ENCODE data around the gene TTN.
A peak's percentile ranks its signal among the peaks of the same experiment; 100 is the strongest.
"Not testable (repeated sequence)": the region's sequence is repeated elsewhere in the genome, so short reads cannot be mapped to it uniquely, and the experiment has no call there.

The TTN gene

DNA sequence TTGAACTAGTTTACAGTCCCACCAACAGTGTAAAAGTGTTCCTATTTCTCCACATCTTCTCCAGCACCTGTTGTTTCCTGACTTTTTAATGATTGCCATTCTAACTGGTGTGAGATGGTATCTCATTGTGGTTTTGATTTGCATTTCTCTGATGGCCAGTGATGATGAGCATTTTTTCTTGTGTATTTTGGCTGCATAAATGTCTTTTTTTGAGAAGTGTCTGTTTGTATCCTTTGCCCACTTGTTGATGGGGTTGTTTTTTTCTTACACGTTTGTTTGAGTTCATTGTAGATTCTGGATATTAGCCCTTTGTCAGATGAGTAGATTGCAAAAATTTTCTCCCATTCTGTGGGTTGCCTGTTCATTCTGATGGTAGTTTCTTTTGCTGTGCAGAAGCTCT lies 281.8 kb downstream of the TTN start:
- DNase-seq, result not testable (repeated sequence)

DNA sequence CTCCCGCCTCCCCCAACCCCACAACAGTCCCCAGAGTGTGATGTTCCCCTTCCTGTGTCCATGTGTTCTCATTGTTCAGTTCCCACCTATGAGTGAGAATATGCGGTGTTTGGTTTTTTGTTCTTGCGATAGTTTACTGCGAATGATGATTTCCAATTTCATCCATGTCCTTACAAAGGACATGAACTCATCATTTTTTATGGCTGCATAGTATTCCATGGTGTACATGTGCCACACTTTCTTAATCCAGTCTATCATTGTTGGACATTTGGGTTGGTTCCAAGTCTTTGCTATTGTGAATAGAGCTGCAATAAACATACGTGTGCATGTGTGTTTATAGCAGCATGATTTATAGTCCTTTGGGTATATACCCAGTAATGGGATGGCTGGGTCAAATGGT lies 282.2 kb downstream of the TTN start:
- not testable (repeated sequence) for DNase-seq

DNA sequence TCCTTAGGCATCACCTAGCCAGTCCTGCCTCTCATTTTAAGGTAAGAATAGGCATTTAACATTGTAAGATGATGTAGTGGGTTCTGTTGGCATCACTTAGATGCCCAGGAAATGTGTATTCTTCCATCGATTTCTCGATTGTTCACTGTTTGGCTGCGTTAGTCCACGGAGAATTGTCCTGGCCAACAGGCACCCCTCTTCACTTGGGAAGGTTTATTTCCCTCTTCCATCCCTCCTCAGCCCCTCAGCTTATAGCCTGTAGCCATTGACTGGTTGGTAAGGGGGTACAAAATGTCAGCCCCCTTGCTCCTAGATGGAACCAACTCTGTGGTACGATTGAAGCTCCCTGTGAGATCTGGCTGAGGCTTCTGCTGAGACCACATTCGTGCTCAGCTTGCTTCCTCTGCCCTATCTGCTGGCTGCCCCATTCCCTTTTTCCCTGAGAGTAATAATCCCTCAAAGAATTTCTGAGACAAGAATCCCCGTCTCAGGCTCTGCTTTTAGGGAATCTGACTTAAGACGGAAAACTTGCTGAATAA lies 283.6 kb downstream of the TTN start:
- DNase-seq, result no peak

DNA sequence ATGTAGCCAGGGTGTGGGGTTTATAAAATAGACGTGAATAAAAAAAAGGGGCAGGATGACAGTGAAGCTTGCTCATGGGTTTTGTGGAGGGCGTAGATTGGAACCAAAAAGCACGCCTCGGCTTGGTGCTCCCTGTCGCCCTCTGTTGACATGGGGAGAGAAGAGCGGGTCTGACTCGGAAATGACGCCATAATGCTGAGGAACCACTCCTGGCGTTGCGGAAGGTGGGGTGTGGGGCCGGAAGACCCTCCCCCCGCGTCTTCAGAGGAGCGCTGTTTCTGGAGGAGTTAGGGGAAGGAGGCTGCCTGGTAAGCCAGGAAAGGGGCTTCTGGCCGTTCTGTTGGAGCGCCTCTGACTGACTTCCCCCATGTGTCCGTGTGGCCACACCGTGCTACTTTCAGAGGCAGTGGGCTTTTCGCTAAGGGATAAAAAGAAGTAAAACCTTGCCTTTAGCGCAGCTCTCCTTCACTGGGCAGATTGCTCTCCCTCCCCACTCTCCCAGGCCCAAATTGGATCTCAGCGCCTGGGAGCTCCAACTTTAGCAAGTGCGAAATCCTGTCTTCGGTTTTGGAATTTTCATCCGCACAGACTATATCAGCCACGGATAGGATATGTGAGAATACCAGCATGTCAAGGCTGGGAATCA lies 284.1 kb downstream of the TTN start:
- peak; percentile 20 to 56 for DNase-seq

DNA sequence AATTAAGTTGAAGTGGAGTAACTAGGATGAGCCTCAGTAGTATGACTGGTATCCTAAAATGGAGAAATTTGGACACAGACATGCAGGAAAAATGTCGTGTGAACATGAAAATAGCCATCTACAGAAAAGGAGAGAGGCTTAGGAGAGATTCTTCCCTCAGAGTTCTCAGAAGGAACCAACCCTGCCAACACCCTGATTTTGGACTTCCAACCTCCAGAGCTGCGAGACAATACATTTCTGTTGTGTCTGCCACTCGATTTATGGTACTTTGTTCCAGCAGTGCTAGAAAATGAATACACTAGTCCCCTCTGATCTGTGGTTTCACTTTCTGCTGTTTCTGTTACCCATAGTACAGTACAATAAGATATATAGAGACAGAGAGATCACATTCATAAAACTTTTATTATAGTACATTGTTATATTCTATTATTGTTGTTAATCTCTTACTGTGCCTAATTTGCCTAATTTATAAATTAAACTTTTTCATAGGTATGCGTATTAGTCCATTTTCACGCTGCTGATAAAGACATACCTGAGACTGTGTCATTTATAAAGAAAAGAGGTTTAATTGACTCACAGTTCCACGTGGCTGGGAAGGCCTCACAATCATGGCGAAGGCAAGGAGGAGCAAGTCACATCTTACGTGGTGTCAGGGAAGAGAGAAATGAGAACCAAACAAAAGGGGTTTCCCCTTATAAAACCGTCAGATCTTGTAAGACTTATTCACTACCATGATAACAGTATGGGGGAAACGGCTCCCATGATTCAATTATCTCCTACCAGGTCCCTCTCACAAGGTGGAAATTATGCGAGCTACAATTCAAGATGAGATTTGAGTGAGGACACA lies 285.7 kb downstream of the TTN start:
- no peak for DNase-seq

DNA sequence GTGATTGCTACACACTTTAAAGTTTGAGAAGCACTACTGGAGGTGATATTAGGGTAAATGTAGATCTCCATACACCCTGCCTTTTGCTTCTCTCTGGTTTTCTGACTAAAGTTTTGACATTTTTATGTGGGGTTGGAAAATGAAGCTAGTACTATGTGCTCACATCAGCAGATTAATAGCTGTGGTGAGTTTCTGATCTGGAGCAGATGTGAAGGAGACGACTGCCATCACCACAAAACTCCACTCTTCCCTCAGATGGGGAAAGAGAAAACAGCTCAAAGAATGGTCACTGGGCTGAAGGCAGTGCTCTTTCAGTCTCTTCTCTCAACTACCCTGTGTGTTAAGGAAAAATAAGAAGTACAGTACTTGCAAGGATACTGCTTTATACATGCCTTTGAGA lies 289.7 kb downstream of the TTN start:
- no peak for DNase-seq

DNA sequence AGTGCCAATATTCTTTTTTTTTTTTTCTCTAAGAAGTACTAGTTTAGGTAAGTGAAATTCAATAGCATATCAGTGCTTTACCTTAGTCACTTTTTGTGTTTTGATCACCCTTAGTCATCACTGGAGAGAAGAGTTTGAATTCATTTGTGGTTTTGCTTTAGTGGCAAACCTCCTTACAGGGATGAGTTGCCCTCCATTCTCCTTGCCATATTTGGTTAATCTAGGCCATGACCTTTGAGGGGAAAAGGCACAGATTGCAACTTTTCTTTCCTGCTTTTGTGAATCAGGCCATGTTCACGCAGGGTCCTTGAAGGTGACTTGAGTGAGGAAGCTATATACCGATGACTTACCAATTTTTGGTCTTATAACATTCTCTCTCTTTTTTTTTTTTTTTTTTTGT lies 292.6 kb downstream of the TTN start:
- peak in 1 of 2 experiments; percentile 40 for DNase-seq

DNA sequence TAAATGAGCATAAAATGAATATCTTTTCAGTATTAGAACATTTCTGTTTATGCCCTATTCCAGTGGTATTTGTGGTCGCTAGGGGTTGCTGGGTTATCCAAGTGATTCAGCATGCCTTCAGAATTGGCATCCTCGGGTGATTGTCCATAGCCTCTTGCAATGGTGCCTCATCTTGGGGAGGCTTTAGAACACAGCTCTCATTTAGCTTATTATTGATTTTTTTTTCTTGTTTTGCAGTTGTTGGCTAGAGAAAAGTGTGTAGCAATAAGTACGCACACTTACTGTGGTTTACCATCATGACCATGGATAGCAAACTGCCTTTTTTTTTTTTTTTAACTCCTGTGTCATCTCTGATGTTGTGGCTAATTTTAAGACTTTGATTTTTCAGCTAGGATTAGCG lies 293.3 kb downstream of the TTN start:
- DNase-seq, result no peak

DNA sequence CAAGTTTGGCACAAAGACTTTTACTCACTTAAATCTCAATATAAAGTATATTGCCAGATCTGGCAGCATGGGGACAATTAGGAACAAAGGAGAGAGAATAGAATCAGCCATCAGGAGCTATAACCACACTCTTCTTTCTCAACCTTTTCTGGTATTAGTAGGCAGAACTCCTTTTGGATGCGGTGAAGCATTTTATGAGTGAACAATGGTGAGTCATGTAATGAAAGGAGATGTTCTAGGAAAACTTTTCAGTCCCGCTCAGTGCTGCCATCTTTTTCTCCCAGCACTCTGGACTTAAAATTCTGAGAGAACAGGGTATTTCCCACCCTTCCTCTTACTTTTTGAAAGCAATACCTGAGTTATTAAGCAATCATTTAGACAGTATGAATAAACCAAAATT lies 294.7 kb downstream of the TTN start:
- DNase-seq, result no peak

DNA sequence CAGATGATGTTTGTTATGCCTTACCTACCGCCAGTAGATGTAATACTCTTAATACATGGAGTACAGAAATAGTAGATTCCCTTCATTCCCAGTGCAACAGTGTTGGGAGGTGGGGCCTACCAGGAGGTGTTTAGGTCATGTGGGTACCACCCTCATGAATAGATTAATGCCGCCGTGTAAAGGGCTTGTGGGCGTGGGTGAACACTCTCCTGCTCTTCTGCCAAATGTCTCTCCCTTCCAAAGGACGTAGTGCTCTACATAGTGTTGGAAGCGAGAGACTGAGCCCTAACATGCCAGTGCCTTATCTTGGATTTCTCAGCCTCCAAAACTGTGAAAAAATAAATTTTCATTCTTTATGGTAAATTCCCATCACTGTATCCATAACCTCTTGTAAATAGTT lies 296.8 kb downstream of the TTN start:
- DNase-seq, result no peak

DNA sequence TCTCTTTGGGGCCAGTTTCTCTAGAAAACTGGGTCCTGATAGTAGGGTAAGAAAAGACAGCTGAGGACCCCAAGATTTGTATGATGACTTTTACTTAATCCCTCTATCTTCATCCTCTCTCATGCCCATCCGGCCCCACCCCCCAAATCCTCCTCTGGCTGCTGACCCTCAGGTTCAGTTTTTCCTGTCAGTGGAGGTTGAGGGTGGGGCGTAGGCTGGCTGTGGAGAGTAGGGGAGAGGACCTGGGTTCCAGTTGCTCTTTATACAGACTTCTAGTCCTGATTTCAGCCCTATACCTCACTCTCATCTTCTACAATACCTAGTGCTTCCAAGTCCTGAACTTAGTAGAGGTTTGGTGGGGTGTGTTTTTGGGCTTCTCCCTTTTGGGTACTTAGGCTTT lies 298.6 kb downstream of the TTN start:
- DNase-seq, result no peak

DNA sequence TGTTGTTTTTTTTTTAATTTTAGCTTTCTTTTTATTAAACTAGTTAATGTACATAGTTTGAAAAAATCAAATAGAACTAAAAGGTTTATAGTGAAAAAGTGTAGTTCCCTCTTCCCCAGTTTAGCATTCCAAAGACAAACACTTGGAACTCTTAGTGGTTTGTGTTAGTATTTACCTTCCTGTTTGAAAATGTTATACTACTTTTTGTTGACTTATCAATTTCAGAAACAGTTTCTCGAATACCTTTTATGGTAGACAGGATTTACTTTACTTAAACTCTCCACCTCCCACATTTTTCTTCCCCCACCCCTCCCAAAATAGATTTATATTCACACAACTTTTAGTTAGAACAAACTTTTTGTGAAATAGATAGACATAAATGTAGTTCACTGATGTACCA lies 300.3 kb downstream of the TTN start:
- DNase-seq, result no peak

DNA sequence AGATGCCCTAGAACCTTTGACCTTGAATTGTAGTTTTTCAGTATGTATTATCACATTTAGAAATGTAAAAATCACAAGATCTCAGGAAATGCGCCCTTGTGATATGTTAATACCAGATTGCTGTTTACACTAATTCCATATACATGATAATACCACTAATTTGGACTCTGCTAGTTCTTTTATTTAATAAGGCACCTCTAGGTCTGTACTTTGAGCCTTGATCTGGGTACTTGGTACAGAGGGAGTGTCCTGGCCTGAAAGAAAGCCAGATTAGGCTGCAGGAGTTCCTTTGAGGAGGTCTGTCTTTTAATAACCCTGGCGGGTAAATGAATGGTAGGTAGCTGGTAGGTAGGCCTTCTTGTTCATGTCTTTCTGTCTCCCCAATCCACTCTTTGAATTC lies 300.7 kb downstream of the TTN start:
- DNase-seq, result no peak

DNA sequence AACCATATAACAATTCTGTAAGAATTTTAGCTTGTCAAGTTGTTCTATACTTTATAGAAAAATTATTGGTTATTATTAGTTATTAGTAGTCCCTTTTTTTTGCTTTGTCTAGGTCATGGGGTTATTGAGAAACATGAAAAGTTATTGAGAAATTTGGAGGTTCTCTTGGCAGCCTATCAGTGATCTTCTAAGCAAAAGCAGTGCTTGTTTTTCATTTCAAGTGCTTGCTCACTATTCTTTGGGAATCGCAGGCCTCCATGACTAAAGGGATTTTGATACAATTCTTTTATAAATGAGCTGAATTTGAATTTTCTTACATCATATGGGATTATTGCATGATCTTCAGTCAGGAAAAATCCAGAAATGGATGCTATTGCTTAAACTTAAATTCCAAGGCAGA lies 301.1 kb downstream of the TTN start:
- no peak for DNase-seq

DNA sequence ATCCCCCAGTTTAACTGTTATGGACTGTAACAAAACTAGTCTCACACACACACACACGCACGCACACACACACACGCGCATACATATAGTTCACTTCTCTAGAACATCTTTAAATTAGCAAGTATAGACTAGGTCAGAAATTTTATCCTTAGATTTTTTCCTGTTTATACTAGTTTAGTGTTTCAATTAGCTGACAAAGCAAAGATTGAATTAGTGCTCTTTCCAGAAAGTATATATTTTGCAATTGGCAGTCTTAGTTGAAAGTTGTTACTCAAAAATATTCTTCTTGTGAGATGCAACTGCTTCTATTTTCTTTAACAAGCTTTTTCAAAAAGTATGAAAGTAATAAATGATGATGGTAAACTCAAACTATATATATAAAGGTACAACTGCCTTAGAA lies 304.5 kb downstream of the TTN start:
- DNase-seq, result no peak

DNA sequence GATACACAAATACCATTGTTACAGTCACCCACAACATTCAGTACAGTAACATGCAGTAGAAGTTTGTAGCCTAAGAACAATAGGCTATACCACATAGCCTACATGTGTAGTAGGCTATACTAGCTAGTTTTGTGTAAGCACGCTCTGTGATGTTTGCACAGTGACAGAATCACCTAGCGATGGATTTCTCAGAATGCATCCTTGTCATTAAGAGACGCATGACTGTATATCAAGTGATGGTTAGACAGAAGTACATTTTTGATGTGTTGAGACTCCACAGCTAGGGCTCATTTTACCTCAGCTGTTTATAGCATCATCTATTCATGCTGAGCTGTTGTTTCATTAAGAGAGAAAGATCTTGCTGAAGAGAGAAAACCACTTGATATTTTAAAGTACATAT lies 307.6 kb downstream of the TTN start:
- no peak for DNase-seq

DNA sequence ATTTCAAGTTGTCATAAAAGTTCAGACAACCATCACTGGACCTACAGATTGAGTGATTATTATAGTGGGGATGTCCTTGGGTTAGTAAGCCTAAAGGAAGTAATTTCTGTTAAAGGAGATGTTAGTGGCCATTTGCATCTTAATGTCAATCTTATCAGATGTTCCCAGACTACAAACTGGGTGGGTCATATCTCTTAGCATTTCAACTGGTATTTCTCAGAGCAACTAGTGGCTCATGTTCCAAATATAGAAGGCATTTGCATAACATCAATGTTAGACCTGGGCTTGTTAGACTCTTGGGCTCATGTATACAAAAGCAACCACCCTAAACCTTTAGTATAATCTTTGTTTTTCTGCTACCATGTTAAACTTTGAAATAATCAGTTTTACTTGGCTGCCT lies 309.1 kb downstream of the TTN start:
- no peak for DNase-seq

DNA sequence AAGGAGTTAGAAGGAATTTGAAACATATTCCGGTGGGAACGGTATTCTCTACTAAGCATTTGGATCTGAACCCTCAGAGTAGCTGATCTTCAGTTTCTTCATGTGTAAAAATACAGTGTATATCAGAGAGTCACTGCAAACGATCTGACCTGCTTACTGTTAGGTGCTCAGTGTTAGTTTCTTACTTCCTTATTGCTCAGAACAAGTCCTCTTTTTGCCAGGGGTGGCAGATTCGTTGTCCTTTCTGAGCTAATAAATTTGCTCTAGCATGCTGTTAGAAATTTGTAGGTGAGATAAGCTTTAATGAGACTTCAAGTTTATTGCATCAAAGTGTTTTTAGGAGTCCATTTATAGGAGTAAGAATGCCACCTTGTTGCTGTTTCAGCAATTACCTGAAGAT lies 311.2 kb downstream of the TTN start:
- no peak for DNase-seq

DNA sequence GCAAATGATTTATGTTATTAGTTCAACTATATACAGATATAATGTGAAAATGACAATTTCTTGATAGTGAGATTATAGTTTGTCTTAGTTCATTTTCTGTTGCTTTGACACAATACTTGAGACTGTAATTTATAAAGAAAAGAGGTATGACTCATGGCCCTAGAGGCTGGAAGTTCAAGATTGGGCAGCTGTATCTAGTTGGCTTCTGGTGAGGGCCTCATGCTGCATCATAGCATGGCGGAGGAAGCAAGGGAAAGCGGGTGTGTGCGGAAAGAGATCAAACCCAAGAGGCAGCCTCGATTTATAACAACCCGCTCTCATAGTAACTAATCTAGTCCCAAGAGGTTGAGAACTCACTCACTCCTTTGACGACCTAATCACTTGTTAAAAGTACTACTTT lies 315.6 kb downstream of the TTN start:
- no peak for DNase-seq

DNA sequence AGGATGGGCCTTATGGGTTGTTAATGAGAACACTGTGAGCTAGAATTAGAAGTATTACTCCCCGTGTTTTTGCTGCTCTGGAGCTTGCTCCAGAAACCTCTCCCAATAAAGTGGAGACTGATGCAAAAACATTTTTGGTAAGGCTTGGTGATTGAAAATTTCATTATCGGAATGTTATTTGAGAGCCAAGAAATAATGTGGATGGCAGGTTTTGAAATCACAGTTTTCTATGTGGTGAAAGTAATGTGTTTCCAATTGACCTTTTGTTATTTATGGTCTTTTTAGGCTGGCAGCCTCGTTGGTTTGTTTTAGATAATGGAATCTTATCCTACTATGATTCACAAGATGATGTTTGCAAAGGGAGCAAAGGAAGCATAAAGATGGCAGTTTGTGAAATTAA lies 321.9 kb downstream of the TTN start:
- no peak for DNase-seq

DNA sequence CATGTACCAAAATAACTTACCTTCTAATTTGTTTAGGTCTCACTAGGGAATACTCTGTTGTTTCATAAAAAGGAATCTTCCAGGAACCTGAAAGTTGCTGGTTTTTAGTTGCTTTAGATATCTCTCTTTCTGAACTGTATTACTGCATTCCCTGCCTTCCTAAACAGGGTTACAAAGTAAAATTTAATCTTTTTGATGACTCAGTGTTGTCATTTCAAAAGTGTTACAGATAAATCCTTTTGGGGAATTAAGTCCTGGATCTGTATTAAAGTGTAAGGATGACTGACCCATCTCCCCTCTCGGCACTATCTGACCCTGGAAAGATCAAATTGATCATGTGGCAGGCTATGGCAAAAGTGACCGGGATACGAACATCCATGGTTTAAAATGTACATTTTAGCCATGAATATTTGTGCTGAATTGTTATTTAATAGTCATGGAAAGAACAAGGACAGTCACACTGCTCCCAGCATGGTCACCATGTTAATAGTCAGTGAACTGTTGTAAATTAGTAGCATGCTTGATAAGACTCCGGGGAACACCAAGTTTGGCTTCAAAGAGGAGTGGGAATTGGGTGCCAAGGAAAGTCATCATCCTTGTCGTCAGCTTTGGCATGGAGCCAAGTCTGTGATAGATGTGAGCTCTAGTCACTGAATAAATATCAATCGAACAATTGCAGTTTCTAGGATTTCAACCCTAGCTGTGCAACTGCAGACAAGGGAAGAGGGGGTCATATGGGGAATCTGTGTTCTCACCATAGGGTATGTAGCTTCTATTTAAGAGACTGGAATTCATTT lies 322.8 kb downstream of the TTN start:
- no peak for DNase-seq

DNA sequence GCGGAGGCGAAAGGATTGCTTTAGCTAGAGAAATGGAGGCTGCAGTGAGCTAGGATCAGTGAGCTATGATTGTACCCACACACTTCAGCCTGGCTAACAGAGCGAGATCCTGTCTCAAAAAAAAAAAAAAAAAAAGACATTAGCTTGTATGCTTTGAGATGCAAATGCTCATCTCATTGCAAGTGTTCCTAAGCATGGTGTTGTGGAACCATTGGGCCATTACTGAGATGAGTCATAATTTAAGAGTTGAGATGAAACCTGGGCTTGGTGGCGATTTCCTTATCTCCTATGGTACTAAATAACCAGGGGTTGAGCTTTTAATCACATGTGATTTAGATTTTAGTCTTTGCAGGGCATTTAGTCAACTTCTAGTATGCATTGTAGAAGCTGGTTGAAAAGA lies 324.8 kb downstream of the TTN start:
- no peak for DNase-seq
